ENCODE data around the gene XPO6. TPM values are rescaled to one million over a fixed set of nuclear protein-coding genes. Genes with fewer than 3 reads are reported as not detected.

Gene XPO6
- total RNA-seq, 1 experiment from 2014 or later: 106 TPM

- CTCF ChIA-PET: no interaction called here
These were observed 45.5 kb upstream of the XPO6 start for GRCh38 chr16:28257256-28257655.

GRCh38 chr16:28255838-28256237 is 44.1 kb upstream of the XPO6 start:
- Histone ChIP-seq H3K27me3 (ENCODE audit: low read length) (no peaks in the 10 kb centered on the region; the same call in 1 of the 2 replicates), H2AFZ (ENCODE audit: low read length) (no peak overlapping the region), H3K27ac (ENCODE audit: low read length) (no peak overlapping the region), H3K9me3 (ENCODE audit: low read length) (no peaks in the 10 kb centered on the region), H3K36me3 (ENCODE audit: low read depth, low read length) (no peaks in the 10 kb centered on the region), H3K4me1 (ENCODE audit: insufficient read depth, low read length) (no peaks in the 10 kb centered on the region), H3K79me2 (ENCODE audit: low read length) (no peaks in the 10 kb centered on the region), H3F3A (ENCODE audit: low read length, unreplicated experiment) (no peaks in the 10 kb centered on the region), H3K4me2 (ENCODE audit: low read length) (no peak overlapping the region), H3K9me2 (replicated peaks; ENCODE audit: low read length) (no peaks in the 10 kb centered on the region), H3K9ac (ENCODE audit: low read length) (no peak overlapping the region), H4K20me1 (ENCODE audit: low read length) (no peaks in the 10 kb centered on the region), H3K4me3 (ENCODE audit: low read length) (no peak overlapping the region)
- ChIA-PET CTCF (no interaction called here), POLR2A (ENCODE audit: unreplicated experiment) (interaction anchor here (0.6 kb wide), 1 partner anchor 9 kb away, joined by 3 read pairs; no protein-coding TSS in a partner anchor)
- BruUV-seq (replicated peaks): no TSS peak
- ATAC-seq (no peak), DNase-seq (no peak)
- TF ChIP-seq EZH2 (IDR thresholded peaks at IDR 0.05; ENCODE audit: low read length, unreplicated experiment) (no peak), EZH2phosphoT487 (IDR thresholded peaks at IDR 0.05; ENCODE audit: borderline replicate concordance, low read length) (no peak)
- TF ChIP-seq, protein P1, sequence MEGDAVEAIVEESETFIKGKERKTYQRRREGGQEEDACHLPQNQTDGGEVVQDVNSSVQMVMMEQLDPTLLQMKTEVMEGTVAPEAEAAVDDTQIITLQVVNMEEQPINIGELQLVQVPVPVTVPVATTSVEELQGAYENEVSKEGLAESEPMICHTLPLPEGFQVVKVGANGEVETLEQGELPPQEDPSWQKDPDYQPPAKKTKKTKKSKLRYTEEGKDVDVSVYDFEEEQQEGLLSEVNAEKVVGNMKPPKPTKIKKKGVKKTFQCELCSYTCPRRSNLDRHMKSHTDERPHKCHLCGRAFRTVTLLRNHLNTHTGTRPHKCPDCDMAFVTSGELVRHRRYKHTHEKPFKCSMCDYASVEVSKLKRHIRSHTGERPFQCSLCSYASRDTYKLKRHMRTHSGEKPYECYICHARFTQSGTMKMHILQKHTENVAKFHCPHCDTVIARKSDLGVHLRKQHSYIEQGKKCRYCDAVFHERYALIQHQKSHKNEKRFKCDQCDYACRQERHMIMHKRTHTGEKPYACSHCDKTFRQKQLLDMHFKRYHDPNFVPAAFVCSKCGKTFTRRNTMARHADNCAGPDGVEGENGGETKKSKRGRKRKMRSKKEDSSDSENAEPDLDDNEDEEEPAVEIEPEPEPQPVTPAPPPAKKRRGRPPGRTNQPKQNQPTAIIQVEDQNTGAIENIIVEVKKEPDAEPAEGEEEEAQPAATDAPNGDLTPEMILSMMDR (conservative IDR thresholded peaks at IDR 0.05; ENCODE audit: low read depth, low read length): no peak
- intact Hi-C loops (cut with micrococcal nuclease): no loop called here

More at GRCh38 chr16:28257256-28257655, 45.5 kb upstream of the XPO6 start:
- Histone ChIP-seq H3K4me3 (ENCODE audit: low read length) (no peak overlapping the region), H3K4me2 (ENCODE audit: low read length) (no peak overlapping the region), H3K79me2 (ENCODE audit: low read length) (no peaks in the 10 kb centered on the region), H3F3A (ENCODE audit: low read length, unreplicated experiment) (no peaks in the 10 kb centered on the region), H4K20me1 (ENCODE audit: low read length) (no peaks in the 10 kb centered on the region), H3K27ac (ENCODE audit: low read length) (no peak overlapping the region), H3K9ac (ENCODE audit: low read length) (no peak overlapping the region), H3K9me2 (replicated peaks; ENCODE audit: low read length) (no peaks in the 10 kb centered on the region), H3K27me3 (ENCODE audit: low read length) (no peaks in the 10 kb centered on the region; the same call in 1 of the 2 replicates), H3K4me1 (ENCODE audit: insufficient read depth, low read length) (no peaks in the 10 kb centered on the region), H3K36me3 (ENCODE audit: low read depth, low read length) (no peaks in the 10 kb centered on the region), H3K9me3 (ENCODE audit: low read length) (no peaks in the 10 kb centered on the region), H2AFZ (ENCODE audit: low read length) (no peak overlapping the region)
- BruUV-seq (replicated peaks): no TSS peak
- ATAC-seq (no peak), DNase-seq (no peak)
- POLR2A ChIA-PET (ENCODE audit: unreplicated experiment): no interaction called here
- intact Hi-C loops (cut with micrococcal nuclease): no loop called here
- TF ChIP-seq, protein P1 (conservative IDR thresholded peaks at IDR 0.05; ENCODE audit: low read depth, low read length): no peak
- TF ChIP-seq EZH2phosphoT487 (IDR thresholded peaks at IDR 0.05; ENCODE audit: borderline replicate concordance, low read length): no peak
- no peak for TF ChIP-seq EZH2 (IDR thresholded peaks at IDR 0.05; ENCODE audit: low read length, unreplicated experiment)

DNA sequence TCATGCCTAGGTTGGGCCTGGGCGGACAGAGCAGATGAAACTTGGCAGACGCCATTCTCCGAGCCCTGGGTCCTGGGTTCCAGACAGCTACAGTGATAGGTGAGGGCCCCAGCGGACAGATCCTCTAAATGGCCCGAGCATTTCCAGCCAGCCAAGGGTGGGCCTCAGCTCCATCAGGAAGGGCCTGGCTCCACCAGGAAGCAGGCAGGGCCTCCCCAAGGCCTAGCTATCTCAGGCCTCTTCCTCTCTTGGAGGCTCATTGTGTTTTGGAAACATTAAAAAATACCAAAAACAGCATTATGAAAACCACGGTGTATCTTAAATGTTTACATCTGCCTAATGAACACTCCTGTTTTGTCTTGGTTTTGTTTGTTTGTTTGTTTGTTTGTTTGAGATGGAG is 42.4 kb upstream of the XPO6 start:
- ATAC-seq (no peak), DNase-seq (no peak)
- POLR2A ChIA-PET (ENCODE audit: unreplicated experiment): no interaction called here
- Histone ChIP-seq H3K4me3 (ENCODE audit: low read length) (no peak overlapping the region), H3K4me1 (ENCODE audit: insufficient read depth, low read length) (no peaks in the 10 kb centered on the region), H4K20me1 (ENCODE audit: low read length) (no peaks in the 10 kb centered on the region), H3F3A (ENCODE audit: low read length, unreplicated experiment) (no peaks in the 10 kb centered on the region), H3K27ac (ENCODE audit: low read length) (no peak overlapping the region), H3K9me2 (replicated peaks; ENCODE audit: low read length) (no peaks in the 10 kb centered on the region), H3K9ac (ENCODE audit: low read length) (no peak overlapping the region), H3K79me2 (ENCODE audit: low read length) (no peaks in the 10 kb centered on the region), H2AFZ (ENCODE audit: low read length) (no peak overlapping the region), H3K27me3 (ENCODE audit: low read length) (no peaks in the 10 kb centered on the region; the same call in 1 of the 2 replicates), H3K4me2 (ENCODE audit: low read length) (no peak overlapping the region), H3K36me3 (ENCODE audit: low read depth, low read length) (no peaks in the 10 kb centered on the region), H3K9me3 (ENCODE audit: low read length) (no peaks in the 10 kb centered on the region)
- CTCF ChIA-PET: no interaction called here
- TF ChIP-seq EZH2 (IDR thresholded peaks at IDR 0.05; ENCODE audit: low read length, unreplicated experiment): no peak
- TF ChIP-seq, protein P1 (conservative IDR thresholded peaks at IDR 0.05; ENCODE audit: low read depth, low read length): no peak
- no peak for TF ChIP-seq EZH2phosphoT487 (IDR thresholded peaks at IDR 0.05; ENCODE audit: borderline replicate concordance, low read length)
- intact Hi-C loops (cut with micrococcal nuclease): no loop called here
- BruUV-seq (replicated peaks): no TSS peak

Measured in PC-3 (cell line).